ENCODE measurements around the gene MMEL1. TPM values are rescaled to one million over a fixed set of nuclear protein-coding genes. Genes with fewer than 3 reads are reported as not detected.
A peak's percentile ranks its signal among the peaks of the same experiment; 100 is the strongest.
"Not testable (repeated sequence)": the region's sequence is repeated elsewhere in the genome, so short reads cannot be mapped to it uniquely, and the experiment has no call there.

MMEL1 gene
- total RNA-seq, 1 experiment from 2014 or later, result 0.46 TPM

GRCh38 chr1:2657909-2658308, 25.1 kb upstream of the MMEL1 start:
- H3K36me3 ChIP-seq (ENCODE audit: control insufficient read depth, insufficient read depth, low read length); BruUV-seq (replicated peaks); intact Hi-C loops (cut with micrococcal nuclease; ENCODE audit: unreplicated experiment); H3K9me3 ChIP-seq (ENCODE audit: control insufficient read depth, insufficient read depth, low read depth, low read length); H3K27ac ChIP-seq (ENCODE audit: low read length); CTCF ChIA-PET; H3K4me1 ChIP-seq (ENCODE audit: control insufficient read depth, insufficient read depth, low read length); ATAC-seq; H3K4me3 ChIP-seq (ENCODE audit: low read depth in 2 of 2, low read length in 2 of 2); POLR2A ChIA-PET; DNase-seq (ENCODE audit: low read depth, low spot score); in situ Hi-C loops (cut with HindIII; ENCODE audit: low pct_unique_long_range_greater_than_20kb, low sequenced_read_pairs): not testable (repeated sequence)
- H3K27me3 ChIP-seq (ENCODE audit: control insufficient read depth, insufficient read depth, low read length), result peaks cover 13% of the 10 kb centered on the region; the same call in 1 of the 2 replicates

- CTCF ChIA-PET; H3K4me1 ChIP-seq (ENCODE audit: control insufficient read depth, insufficient read depth, low read length); ATAC-seq; H3K4me3 ChIP-seq (ENCODE audit: low read depth in 2 of 2, low read length in 2 of 2); BruUV-seq (replicated peaks); POLR2A ChIA-PET; DNase-seq (ENCODE audit: low read depth, low spot score); H3K27ac ChIP-seq (ENCODE audit: low read length); intact Hi-C loops (cut with micrococcal nuclease; ENCODE audit: unreplicated experiment); H3K36me3 ChIP-seq (ENCODE audit: control insufficient read depth, insufficient read depth, low read length); in situ Hi-C loops (cut with HindIII; ENCODE audit: low pct_unique_long_range_greater_than_20kb, low sequenced_read_pairs); H3K9me3 ChIP-seq (ENCODE audit: control insufficient read depth, insufficient read depth, low read depth, low read length): not testable (repeated sequence)
- H3K27me3 ChIP-seq (ENCODE audit: control insufficient read depth, insufficient read depth, low read length), result peaks cover 17% of the 10 kb centered on the region; the same call in 1 of the 2 replicates
Measured at GRCh38 chr1:2657124-2657523, 24.3 kb upstream of the MMEL1 start.

GRCh38 chr1:2655598-2656434, 23.0 kb upstream of the MMEL1 start:
- intact Hi-C loops (cut with micrococcal nuclease; ENCODE audit: unreplicated experiment); POLR2A ChIA-PET; CTCF ChIA-PET; H3K4me3 ChIP-seq (ENCODE audit: low read depth in 2 of 2, low read length in 2 of 2); DNase-seq (ENCODE audit: low read depth, low spot score); H3K36me3 ChIP-seq (ENCODE audit: control insufficient read depth, insufficient read depth, low read length); in situ Hi-C loops (cut with HindIII; ENCODE audit: low pct_unique_long_range_greater_than_20kb, low sequenced_read_pairs); ATAC-seq; H3K27ac ChIP-seq (ENCODE audit: low read length); H3K9me3 ChIP-seq (ENCODE audit: control insufficient read depth, insufficient read depth, low read depth, low read length); H3K4me1 ChIP-seq (ENCODE audit: control insufficient read depth, insufficient read depth, low read length); BruUV-seq (replicated peaks): not testable (repeated sequence)
- peaks cover 17% of the 10 kb centered on the region; the same call in 1 of the 2 replicates for H3K27me3 ChIP-seq (ENCODE audit: control insufficient read depth, insufficient read depth, low read length)

GRCh38 chr1:2654443-2654948, 21.7 kb upstream of the MMEL1 start:
- ATAC-seq, result peak; percentile 74
- in situ Hi-C loops (cut with HindIII; ENCODE audit: low pct_unique_long_range_greater_than_20kb, low sequenced_read_pairs), result not testable (repeated sequence)

GRCh38 chr1:2653741-2654442, 21.1 kb upstream of the MMEL1 start:
- in situ Hi-C loops (cut with HindIII; ENCODE audit: low pct_unique_long_range_greater_than_20kb, low sequenced_read_pairs); intact Hi-C loops (cut with micrococcal nuclease; ENCODE audit: unreplicated experiment); CTCF ChIA-PET; DNase-seq (ENCODE audit: low read depth, low spot score); H3K4me3 ChIP-seq (ENCODE audit: low read depth in 2 of 2, low read length in 2 of 2); POLR2A ChIA-PET; BruUV-seq (replicated peaks); H3K27ac ChIP-seq (ENCODE audit: low read length); H3K36me3 ChIP-seq (ENCODE audit: control insufficient read depth, insufficient read depth, low read length); H3K4me1 ChIP-seq (ENCODE audit: control insufficient read depth, insufficient read depth, low read length); H3K9me3 ChIP-seq (ENCODE audit: control insufficient read depth, insufficient read depth, low read depth, low read length): not testable (repeated sequence)
- peak; percentile 52; the same call in 1 of the 2 replicates for ATAC-seq
- peaks cover 17% of the 10 kb centered on the region; the same call in 1 of the 2 replicates for H3K27me3 ChIP-seq (ENCODE audit: control insufficient read depth, insufficient read depth, low read length)

More at GRCh38 chr1:2654443-2654948, 21.7 kb upstream of the MMEL1 start:
- H3K4me3 ChIP-seq (ENCODE audit: low read depth in 2 of 2, low read length in 2 of 2); CTCF ChIA-PET; H3K4me1 ChIP-seq (ENCODE audit: control insufficient read depth, insufficient read depth, low read length); POLR2A ChIA-PET; DNase-seq (ENCODE audit: low read depth, low spot score); H3K27ac ChIP-seq (ENCODE audit: low read length); H3K36me3 ChIP-seq (ENCODE audit: control insufficient read depth, insufficient read depth, low read length); intact Hi-C loops (cut with micrococcal nuclease; ENCODE audit: unreplicated experiment); H3K9me3 ChIP-seq (ENCODE audit: control insufficient read depth, insufficient read depth, low read depth, low read length); BruUV-seq (replicated peaks): not testable (repeated sequence)
- peaks cover 17% of the 10 kb centered on the region; the same call in 1 of the 2 replicates for H3K27me3 ChIP-seq (ENCODE audit: control insufficient read depth, insufficient read depth, low read length)

- H3K9me3 ChIP-seq (ENCODE audit: control insufficient read depth, insufficient read depth, low read depth, low read length); H3K4me1 ChIP-seq (ENCODE audit: control insufficient read depth, insufficient read depth, low read length); in situ Hi-C loops (cut with HindIII; ENCODE audit: low pct_unique_long_range_greater_than_20kb, low sequenced_read_pairs); CTCF ChIA-PET; intact Hi-C loops (cut with micrococcal nuclease; ENCODE audit: unreplicated experiment); DNase-seq (ENCODE audit: low read depth, low spot score); H3K27ac ChIP-seq (ENCODE audit: low read length); ATAC-seq; POLR2A ChIA-PET; H3K36me3 ChIP-seq (ENCODE audit: control insufficient read depth, insufficient read depth, low read length); BruUV-seq (replicated peaks); H3K4me3 ChIP-seq (ENCODE audit: low read depth in 2 of 2, low read length in 2 of 2): not testable (repeated sequence)
- H3K27me3 ChIP-seq (ENCODE audit: control insufficient read depth, insufficient read depth, low read length), result peaks cover 17% of the 10 kb centered on the region; the same call in 1 of the 2 replicates
Measured at GRCh38 chr1:2652926-2653571, 20.2 kb upstream of the MMEL1 start.

Measured in Panc1 (cell line).